ENCODE measurements around the gene TMEM132D.

- TF ChIP-seq CTCF (IDR thresholded peaks at IDR 0.05) (no peak), EZH2phosphoT487 (IDR thresholded peaks at IDR 0.05) (no peak)
These were observed 522.1 kb downstream of the TMEM132D start for GRCh38 chr12:129381715-129382114.
